Smooth muscle cell (in vitro differentiated cells): ENCODE results near the gene ECE1. TPM values are rescaled to one million over a fixed set of nuclear protein-coding genes. Genes with fewer than 3 reads are reported as not detected.
A peak's percentile ranks its signal among the peaks of the same experiment; 100 is the strongest.

ENCODE experiments used
- DNase-seq: peaks from one replicate; lab custom pipeline; 2025; ENCODE audit not compliant: unreplicated experiment; lab: John Stamatoyannopoulos, UW
- H2AFZ ChIP-seq: fragments of 200-600 bp; sonication (generic); 2 replicates; pipeline ENCODE4 v1.6.0; 2016; ENCODE audit warnings: antibody characterized with exemption, low read depth, mild to moderate bottlenecking
- H3F3A ChIP-seq: fragments of 200-600 bp; sonication (generic); 2 replicates; pipeline ENCODE4 v1.6.0; 2017; ENCODE audit warnings: antibody characterized with exemption, low read depth
- H3K27ac ChIP-seq: fragments of 200-600 bp; sonication (generic); 2 replicates; pipeline ENCODE4 v1.5.1; 2016; ENCODE audit warnings: low read depth, mild to moderate bottlenecking
- H3K27me3 ChIP-seq: fragments of 200-600 bp; sonication (generic); 2 replicates; pipeline ENCODE4 v1.6.1; 2016; ENCODE audit warnings: low read depth, mild to moderate bottlenecking
- H3K36me3 ChIP-seq: fragments of 200-600 bp; sonication (generic); 2 replicates; pipeline ENCODE4 v1.5.1; 2016; ENCODE audit warnings: low read depth
- H3K4me1 ChIP-seq: fragments of 200-600 bp; sonication (generic); 2 replicates; pipeline ENCODE4 v1.5.1; 2016; ENCODE audit warnings: low read depth
- H3K4me2 ChIP-seq: fragments of 200-600 bp; sonication (generic); 2 replicates; pipeline ENCODE4 v1.6.0; 2016; ENCODE audit warnings: mild to moderate bottlenecking
- H3K4me3 ChIP-seq: fragments of 200-600 bp; sonication (generic); 2 replicates; pipeline ENCODE4 v1.5.1; 2016; ENCODE audit warnings: mild to moderate bottlenecking
- H3K79me2 ChIP-seq: fragments of 200-600 bp; sonication (generic); 2 replicates; pipeline ENCODE4 v1.6.0; 2016; ENCODE audit warnings: low read depth, mild to moderate bottlenecking
- H3K9ac ChIP-seq: fragments of 200-600 bp; sonication (generic); 2 replicates; pipeline ENCODE4 v1.6.0; 2016; ENCODE audit warnings: low read depth
- H3K9me3 ChIP-seq: fragments of 200-600 bp; sonication (generic); replicated peaks from 2 replicates; pipeline ENCODE4 v1.5.1; 2016; ENCODE audit warnings: low read depth
- H4K20me1 ChIP-seq: fragments of 200-600 bp; sonication (generic); 2 replicates; pipeline ENCODE4 v1.6.0; 2016; ENCODE audit warnings: low read depth
- CTCF ChIP-seq: fragments of 200-600 bp; sonication (generic); IDR thresholded peaks from 2 replicates; pipeline ENCODE4 v1.5.1; 2017; ENCODE audit warnings: borderline replicate concordance, mild to moderate bottlenecking, antibody characterized with exemption; ENCODE audit not compliant: insufficient read depth, poor library complexity, severe bottlenecking
- WGBS: methylation state at CpG from one replicate; pipeline ENCODE4 v1.1.7; 2016; ENCODE audit warnings: low lambda C conversion rate; 5-methylcytosine and 5-hydroxymethylcytosine counted together
- polyA plus RNA-seq: library from polyadenylated mRNA; unstranded; fragments of >200 nt; fragmentation: Nextera tagmentation; extraction: Ambion mirVana; gene quantifications from 2 replicates; pipeline ENCODE4 v1.2.1, GENCODE V29; 2016
- total RNA-seq: library from RNA; depleted of rRNA; stranded (reverse); fragments of >200 nt; gene quantifications from 2 replicates; pipeline ENCODE4 v1.2.3, GENCODE V29; 2014

ECE1 gene
- total and polyA plus RNA-seq, 2 experiments from 2014 or later: 108 to 129 TPM

- H3K4me1 ChIP-seq: peaks cover 8% of the 10 kb centered on the region
- no peak overlapping the region for H3K4me2 ChIP-seq
- H3K9ac ChIP-seq: no peak overlapping the region
- H3K27ac ChIP-seq: no peak overlapping the region
- H3K79me2 ChIP-seq: peaks cover 91% of the 10 kb centered on the region
- no peaks in the 10 kb centered on the region for H3K9me3 ChIP-seq
- 89% methylated on average over 7 of the region's 7 CpGs for WGBS
- H2AFZ ChIP-seq: no peak overlapping the region
- H3K4me3 ChIP-seq: no peak overlapping the region
- DNase-seq: no peak
- H3K36me3 ChIP-seq: no peaks in the 10 kb centered on the region
- TF ChIP-seq CTCF: no peak
- peaks cover 17% of the 10 kb centered on the region for H3F3A ChIP-seq
- H4K20me1 ChIP-seq: peaks cover 70% of the 10 kb centered on the region
- no peaks in the 10 kb centered on the region for H3K27me3 ChIP-seq
Measured at GRCh38 chr1:21296509-21297354, 6.5 kb upstream of the ECE1 start.

- Histone ChIP-seq H3K4me3 (no peak overlapping the region), H3K9me3 (no peaks in the 10 kb centered on the region), H3K4me2 (no peak overlapping the region), H3K4me1 (peaks cover 15% of the 10 kb centered on the region), H3K9ac (no peak overlapping the region), H3K27ac (peak overlapping the region; percentile 25), H3K36me3 (no peaks in the 10 kb centered on the region), H3K27me3 (no peaks in the 10 kb centered on the region), H2AFZ (no peak overlapping the region), H3F3A (peaks cover 23% of the 10 kb centered on the region), H3K79me2 (peaks cover 97% of the 10 kb centered on the region), H4K20me1 (peaks cover 74% of the 10 kb centered on the region)
- no peak for TF ChIP-seq CTCF
- no peak for DNase-seq
- 86% methylated on average over 6 of the region's 6 CpGs for WGBS
Measured at GRCh38 chr1:21295545-21295944, 5.3 kb upstream of the ECE1 start.

GRCh38 chr1:21295002-21295401 is 4.7 kb upstream of the ECE1 start:
- Histone ChIP-seq H3K4me1 (peaks cover 18% of the 10 kb centered on the region), H3K4me2 (peak overlapping the region; percentile 8), H4K20me1 (peaks cover 69% of the 10 kb centered on the region), H3K36me3 (no peaks in the 10 kb centered on the region), H3K27me3 (no peaks in the 10 kb centered on the region), H3K9ac (no peak overlapping the region), H2AFZ (no peak overlapping the region), H3K27ac (peak overlapping the region; percentile 25), H3F3A (peaks cover 23% of the 10 kb centered on the region), H3K4me3 (no peak overlapping the region), H3K79me2 (peaks cover 95% of the 10 kb centered on the region), H3K9me3 (no peaks in the 10 kb centered on the region)
- DNase-seq: no peak
- TF ChIP-seq CTCF: no peak
- WGBS: 45% methylated on average over 1 of the region's 1 CpG
